ENCODE data around the gene PRR3. TPM values are rescaled to one million over a fixed set of nuclear protein-coding genes. Genes with fewer than 3 reads are reported as not detected.
A peak's percentile ranks its signal among the peaks of the same experiment; 100 is the strongest.

Gene PRR3
- polyA plus RNA-seq, 1 of the 3 experiments (the other 2 are of a cell fraction), result 21.2 TPM

DNA sequence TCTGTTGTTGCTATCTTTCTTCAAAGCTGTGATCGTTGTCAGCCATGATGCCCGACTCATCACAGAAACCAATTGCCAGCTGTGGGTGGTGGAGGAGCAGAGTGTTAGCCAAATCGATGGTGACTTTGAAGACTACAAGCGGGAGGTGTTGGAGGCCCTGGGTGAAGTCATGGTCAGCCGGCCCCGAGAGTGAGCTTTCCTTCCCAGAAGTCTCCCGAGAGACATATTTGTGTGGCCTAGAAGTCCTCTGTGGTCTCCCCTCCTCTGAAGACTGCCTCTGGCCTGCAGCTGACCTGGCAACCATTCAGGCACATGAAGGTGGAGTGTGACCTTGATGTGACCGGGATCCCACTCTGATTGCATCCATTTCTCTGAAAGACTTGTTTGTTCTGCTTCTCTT, 33.4 kb downstream of the PRR3 start:
- ChIA-PET POLR2A (interaction anchor here (0.6 to 2.3 kb wide), 3 partner anchors 10 to 24 kb away, joined by 3 to 8 read pairs (median 6); partner anchors contain the start of gene ABCF1), CTCF (interaction anchor here (0.9 to 2.6 kb wide), 6 partner anchors 10 to 82 kb away, joined by 3 to 11 read pairs (median 4); partner anchors contain the start of gene DHX16)
- 94% methylated on average over 6 of the region's 8 CpGs for WGBS (ENCODE audit: low lambda C conversion rate)
- Histone ChIP-seq H3K9me3 (no peaks in the 10 kb centered on the region), H3K79me2 (ENCODE audit: insufficient read depth) (peaks cover 5% of the 10 kb centered on the region; the same call in 1 of the 2 replicates), H3K4me1 (ENCODE audit: control insufficient read depth in 1 of 2, insufficient read depth in 2 of 2, low read depth in 1 of 2, low read length in 1 of 2) (no peaks in the 10 kb centered on the region), H2AFZ (ENCODE audit: low read depth) (no peak overlapping the region), H3K27me3 (ENCODE audit: insufficient read depth) (no peaks in the 10 kb centered on the region), H3K27ac (ENCODE audit: low read depth in 2 of 2, low read length in 1 of 2) (peak overlapping the region in 1 of 2 experiments; percentile 7; a peak in 1 of 4 replicates), H3K4me3 (ENCODE audit: low read depth in 2 of 2, low read length in 1 of 2) (no peak overlapping the region), H3K4me2 (no peak overlapping the region), H3K9ac (no peak overlapping the region), H3K9me2 (no peaks in the 10 kb centered on the region), H3K36me3 (replicated peaks in 1 of 2; ENCODE audit: control insufficient read depth in 1 of 2, insufficient read depth in 2 of 2, low read length in 1 of 2) (peaks cover 51 to 53% of the 10 kb centered on the region in 2 experiments), H4K20me1 (ENCODE audit: insufficient read depth) (0 out of 2 replicates have a peak, but pooled peaks cover 4% of the 10 kb centered on the region), H3F3A (replicated peaks; ENCODE audit: insufficient read depth) (peaks cover 17% of the 10 kb centered on the region)
- TF ChIP-seq EZH2phosphoT487 (IDR thresholded peaks at IDR 0.05; ENCODE audit: borderline replicate concordance, low read depth), result no peak
- TF ChIP-seq GABPA (IDR thresholded peaks at IDR 0.05; ENCODE audit: low read depth), result no peak
- TF ChIP-seq, protein P1, sequence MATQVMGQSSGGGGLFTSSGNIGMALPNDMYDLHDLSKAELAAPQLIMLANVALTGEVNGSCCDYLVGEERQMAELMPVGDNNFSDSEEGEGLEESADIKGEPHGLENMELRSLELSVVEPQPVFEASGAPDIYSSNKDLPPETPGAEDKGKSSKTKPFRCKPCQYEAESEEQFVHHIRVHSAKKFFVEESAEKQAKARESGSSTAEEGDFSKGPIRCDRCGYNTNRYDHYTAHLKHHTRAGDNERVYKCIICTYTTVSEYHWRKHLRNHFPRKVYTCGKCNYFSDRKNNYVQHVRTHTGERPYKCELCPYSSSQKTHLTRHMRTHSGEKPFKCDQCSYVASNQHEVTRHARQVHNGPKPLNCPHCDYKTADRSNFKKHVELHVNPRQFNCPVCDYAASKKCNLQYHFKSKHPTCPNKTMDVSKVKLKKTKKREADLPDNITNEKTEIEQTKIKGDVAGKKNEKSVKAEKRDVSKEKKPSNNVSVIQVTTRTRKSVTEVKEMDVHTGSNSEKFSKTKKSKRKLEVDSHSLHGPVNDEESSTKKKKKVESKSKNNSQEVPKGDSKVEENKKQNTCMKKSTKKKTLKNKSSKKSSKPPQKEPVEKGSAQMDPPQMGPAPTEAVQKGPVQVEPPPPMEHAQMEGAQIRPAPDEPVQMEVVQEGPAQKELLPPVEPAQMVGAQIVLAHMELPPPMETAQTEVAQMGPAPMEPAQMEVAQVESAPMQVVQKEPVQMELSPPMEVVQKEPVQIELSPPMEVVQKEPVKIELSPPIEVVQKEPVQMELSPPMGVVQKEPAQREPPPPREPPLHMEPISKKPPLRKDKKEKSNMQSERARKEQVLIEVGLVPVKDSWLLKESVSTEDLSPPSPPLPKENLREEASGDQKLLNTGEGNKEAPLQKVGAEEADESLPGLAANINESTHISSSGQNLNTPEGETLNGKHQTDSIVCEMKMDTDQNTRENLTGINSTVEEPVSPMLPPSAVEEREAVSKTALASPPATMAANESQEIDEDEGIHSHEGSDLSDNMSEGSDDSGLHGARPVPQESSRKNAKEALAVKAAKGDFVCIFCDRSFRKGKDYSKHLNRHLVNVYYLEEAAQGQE (IDR thresholded peaks at IDR 0.05; ENCODE audit: low read depth, low read length), result no peak
- no peak for TF ChIP-seq POLR2AphosphoS5 (IDR thresholded peaks at IDR 0.05; ENCODE audit: low read depth, low read length)
- TF ChIP-seq, protein P2, sequence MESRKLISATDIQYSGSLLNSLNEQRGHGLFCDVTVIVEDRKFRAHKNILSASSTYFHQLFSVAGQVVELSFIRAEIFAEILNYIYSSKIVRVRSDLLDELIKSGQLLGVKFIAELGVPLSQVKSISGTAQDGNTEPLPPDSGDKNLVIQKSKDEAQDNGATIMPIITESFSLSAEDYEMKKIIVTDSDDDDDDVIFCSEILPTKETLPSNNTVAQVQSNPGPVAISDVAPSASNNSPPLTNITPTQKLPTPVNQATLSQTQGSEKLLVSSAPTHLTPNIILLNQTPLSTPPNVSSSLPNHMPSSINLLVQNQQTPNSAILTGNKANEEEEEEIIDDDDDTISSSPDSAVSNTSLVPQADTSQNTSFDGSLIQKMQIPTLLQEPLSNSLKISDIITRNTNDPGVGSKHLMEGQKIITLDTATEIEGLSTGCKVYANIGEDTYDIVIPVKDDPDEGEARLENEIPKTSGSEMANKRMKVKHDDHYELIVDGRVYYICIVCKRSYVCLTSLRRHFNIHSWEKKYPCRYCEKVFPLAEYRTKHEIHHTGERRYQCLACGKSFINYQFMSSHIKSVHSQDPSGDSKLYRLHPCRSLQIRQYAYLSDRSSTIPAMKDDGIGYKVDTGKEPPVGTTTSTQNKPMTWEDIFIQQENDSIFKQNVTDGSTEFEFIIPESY (IDR thresholded peaks at IDR 0.05; ENCODE audit: borderline replicate concordance, low read depth), result no peak
- TF ChIP-seq ELF1 (IDR thresholded peaks at IDR 0.05), result no peak
- TF ChIP-seq FOSL2 (IDR thresholded peaks at IDR 0.05; ENCODE audit: borderline replicate concordance, low read depth), result no peak
- TF ChIP-seq, protein P3, sequence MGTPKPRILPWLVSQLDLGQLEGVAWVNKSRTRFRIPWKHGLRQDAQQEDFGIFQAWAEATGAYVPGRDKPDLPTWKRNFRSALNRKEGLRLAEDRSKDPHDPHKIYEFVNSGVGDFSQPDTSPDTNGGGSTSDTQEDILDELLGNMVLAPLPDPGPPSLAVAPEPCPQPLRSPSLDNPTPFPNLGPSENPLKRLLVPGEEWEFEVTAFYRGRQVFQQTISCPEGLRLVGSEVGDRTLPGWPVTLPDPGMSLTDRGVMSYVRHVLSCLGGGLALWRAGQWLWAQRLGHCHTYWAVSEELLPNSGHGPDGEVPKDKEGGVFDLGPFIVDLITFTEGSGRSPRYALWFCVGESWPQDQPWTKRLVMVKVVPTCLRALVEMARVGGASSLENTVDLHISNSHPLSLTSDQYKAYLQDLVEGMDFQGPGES (IDR thresholded peaks at IDR 0.05; ENCODE audit: low read depth, low read length), result no peak
- no peak for TF ChIP-seq SMC3 (IDR thresholded peaks at IDR 0.05; ENCODE audit: low read depth, low read length)
- TF ChIP-seq, protein P4, sequence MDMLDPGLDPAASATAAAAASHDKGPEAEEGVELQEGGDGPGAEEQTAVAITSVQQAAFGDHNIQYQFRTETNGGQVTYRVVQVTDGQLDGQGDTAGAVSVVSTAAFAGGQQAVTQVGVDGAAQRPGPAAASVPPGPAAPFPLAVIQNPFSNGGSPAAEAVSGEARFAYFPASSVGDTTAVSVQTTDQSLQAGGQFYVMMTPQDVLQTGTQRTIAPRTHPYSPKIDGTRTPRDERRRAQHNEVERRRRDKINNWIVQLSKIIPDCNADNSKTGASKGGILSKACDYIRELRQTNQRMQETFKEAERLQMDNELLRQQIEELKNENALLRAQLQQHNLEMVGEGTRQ (IDR thresholded peaks at IDR 0.05; ENCODE audit: borderline replicate concordance, low read depth, low read length), result no peak
- DNase-seq, result no peak
